ENCODE measurements around the gene COL5A2. TPM values are rescaled to one million over a fixed set of nuclear protein-coding genes. Genes with fewer than 3 reads are reported as not detected.

Gene COL5A2
- total and polyA plus RNA-seq, 8 donors: 122 to 324 (median 210) TPM

GRCh38 chr2:189104934-189105333 lies 74.6 kb downstream of the COL5A2 start:
- no peaks in the 10 kb centered on the region for H3K36me3 ChIP-seq
- no peaks in the 10 kb centered on the region for H3K27me3 ChIP-seq
- no peak for TF ChIP-seq CTCF (IDR thresholded peaks at IDR 0.05)
- no peak overlapping the region for H3K4me3 ChIP-seq
- no peak for DNase-seq
- H3K27ac ChIP-seq: peak overlapping the region in 1 of 2 donors; percentile 8
- no peak for ATAC-seq
- no peaks in the 10 kb centered on the region for H3K9me3 ChIP-seq
- H3K4me1 ChIP-seq: no peaks in the 10 kb centered on the region
- intact Hi-C loops (cut with DNase I): no loop called here

- no peak for TF ChIP-seq CTCF (IDR thresholded peaks at IDR 0.05)
- H3K4me1 ChIP-seq: no peaks in the 10 kb centered on the region
- ATAC-seq (no peak), DNase-seq (no peak)
- no peaks in the 10 kb centered on the region for H3K36me3 ChIP-seq
- H3K9me3 ChIP-seq: no peaks in the 10 kb centered on the region
- H3K4me3 ChIP-seq: no peak overlapping the region
- no peaks in the 10 kb centered on the region for H3K27me3 ChIP-seq
- no peak overlapping the region for H3K27ac ChIP-seq
- intact Hi-C loops (cut with DNase I): no loop called here
Measured at GRCh38 chr2:189102735-189103134, 76.8 kb downstream of the COL5A2 start.

GRCh38 chr2:189097934-189098333 lies 81.6 kb downstream of the COL5A2 start:
- DNase-seq: no peak
- Histone ChIP-seq H3K4me1 (peaks cover 0 to 5% of the 10 kb centered on the region in 2 donors), H3K27me3 (no peaks in the 10 kb centered on the region), H3K36me3 (no peaks in the 10 kb centered on the region), H3K4me3 (no peak overlapping the region), H3K9me3 (no peaks in the 10 kb centered on the region), H3K27ac (no peak overlapping the region)
- no peak for TF ChIP-seq CTCF (IDR thresholded peaks at IDR 0.05)
- intact Hi-C loops (cut with DNase I): loop anchor here in 1 of 2 donors (10.0 kb wide), 2 partner anchors 187 to 317 kb away; no protein-coding TSS in a partner anchor
- no peak for ATAC-seq

- ATAC-seq (peak; percentile 13), DNase-seq (no peak)
- TF ChIP-seq CTCF (IDR thresholded peaks at IDR 0.05): no peak
- intact Hi-C loops (cut with DNase I): loop anchor here in 1 of 2 donors (10.0 kb wide), 2 partner anchors 188 to 318 kb away; no protein-coding TSS in a partner anchor
- Histone ChIP-seq H3K9me3 (no peaks in the 10 kb centered on the region), H3K4me1 (peaks cover 0 to 7% of the 10 kb centered on the region in 2 donors), H3K27me3 (no peaks in the 10 kb centered on the region), H3K4me3 (no peak overlapping the region), H3K27ac (peak overlapping the region in 1 of 2 donors; percentile 21), H3K36me3 (no peaks in the 10 kb centered on the region)
Measured at GRCh38 chr2:189096769-189097447, 82.7 kb downstream of the COL5A2 start.

- DNase-seq (no peak), ATAC-seq (no peak)
- no peak overlapping the region for H3K27ac ChIP-seq
- TF ChIP-seq CTCF (IDR thresholded peaks at IDR 0.05): no peak
- no peaks in the 10 kb centered on the region for H3K27me3 ChIP-seq
- intact Hi-C loops (cut with DNase I): loop anchor here in 1 of 2 donors (10.0 kb wide), 2 partner anchors 190 to 320 kb away; no protein-coding TSS in a partner anchor
- no peaks in the 10 kb centered on the region for H3K36me3 ChIP-seq
- H3K4me1 ChIP-seq: peaks cover 0 to 7% of the 10 kb centered on the region in 2 donors
- H3K4me3 ChIP-seq: no peak overlapping the region
- H3K9me3 ChIP-seq: no peaks in the 10 kb centered on the region
Measured at GRCh38 chr2:189095101-189095500, 84.5 kb downstream of the COL5A2 start.

Measured in left lung (tissue), 10 donors.